Activated B cell treated with CpG ODN at 0.5 μM for 24 hours (primary cell): ENCODE results near the gene ZNRF4. TPM values are rescaled to one million over a fixed set of nuclear protein-coding genes. Genes with fewer than 3 reads are reported as not detected.
"Not testable (repeated sequence)": the region's sequence is repeated elsewhere in the genome, so short reads cannot be mapped to it uniquely, and the experiment has no call there.

Experiments
- ATAC-seq: fragments of 200-7000 bp; cut with Tn5 transposase; one replicate; pipeline ENCODE4 v1.10.0; 2021; ENCODE audit warnings: low read depth, mild to moderate bottlenecking, moderate library complexity
- CTCF ChIA-PET: fragments of 350-600 bp; sonication (Branson Sonifier 250); formaldehyde crosslinking; loops from one replicate; lab custom pipeline; 2021; ENCODE audit warnings: antibody characterized with exemption; lab: Charles Lee
- POLR2A ChIA-PET: fragments of 350-600 bp; sonication (Branson Sonifier 250); formaldehyde crosslinking; loops from one replicate; lab custom pipeline; 2021; ENCODE audit warnings: antibody characterized with exemption; lab: Charles Lee
- DNase-seq: peaks from one replicate; pipeline ENCODE4 v3.0.0; 2022
- H3K27ac Mint-ChIP-seq: one replicate; pipeline ENCODE4 v1.8.0; 2020; ENCODE audit warnings: mixed read lengths
- H3K27me3 Mint-ChIP-seq: one replicate; pipeline ENCODE4 v1.8.0; 2021; ENCODE audit warnings: mixed read lengths
- H3K36me3 Mint-ChIP-seq: one replicate; pipeline ENCODE4 v1.8.0; 2021; ENCODE audit warnings: low read depth, mixed read lengths
- H3K4me1 Mint-ChIP-seq: one replicate; pipeline ENCODE4 v1.8.0; 2021; ENCODE audit warnings: mixed read lengths
- H3K4me3 Mint-ChIP-seq: one replicate; pipeline ENCODE4 v1.8.0; 2020; ENCODE audit warnings: mild to moderate bottlenecking, mixed read lengths
- H3K9me3 Mint-ChIP-seq: one replicate; pipeline ENCODE4 v1.8.0; 2020; ENCODE audit warnings: mixed read lengths
- CTCF ChIP-seq: fragments of 200-600 bp; IDR thresholded peaks from one replicate; pipeline ENCODE4 v1.8.0; 2022; ENCODE audit warnings: antibody characterized with exemption, mild to moderate bottlenecking
- intact Hi-C: fragments of 100-400 bp; cut with micrococcal nuclease; formaldehyde crosslinking; loops from one replicate; pipeline ENCODE4 v1.15.1; 2024
- total RNA-seq: library from RNA; stranded (reverse); gene quantifications from 2 replicates; pipeline ENCODE4 v1.2.3, GENCODE V29; 2022

The ZNRF4 gene
- total RNA-seq, 1 donor from 2014 or later, result not detected

GRCh38 chr19:5436106-5436947 is 18.9 kb upstream of the ZNRF4 start:
- Mint-ChIP-seq H3K27ac (no peak overlapping the region), H3K36me3 (no peaks in the 10 kb centered on the region), H3K4me3 (no peak overlapping the region), H3K9me3 (no peaks in the 10 kb centered on the region), H3K27me3 (peaks cover 18% of the 10 kb centered on the region), H3K4me1 (no peaks in the 10 kb centered on the region)
- POLR2A ChIA-PET, result interaction anchor here (0.6 kb wide), 1 partner anchor 625 kb away, joined by 5 read pairs; no protein-coding TSS in a partner anchor
- ATAC-seq, result no peak
- DNase-seq, result no peak
- intact Hi-C loops, result no loop called here
- no peak for TF ChIP-seq CTCF
- CTCF ChIA-PET, result no interaction called here

GRCh38 chr19:5436948-5437306 is 18.3 kb upstream of the ZNRF4 start:
- Mint-ChIP-seq H3K36me3 (no peaks in the 10 kb centered on the region), H3K9me3 (no peaks in the 10 kb centered on the region), H3K27ac (no peak overlapping the region), H3K4me1 (no peaks in the 10 kb centered on the region), H3K4me3 (no peak overlapping the region), H3K27me3 (peaks cover 18% of the 10 kb centered on the region)
- TF ChIP-seq CTCF, result no peak
- ChIA-PET CTCF (no interaction called here), POLR2A (interaction anchor here (0.6 kb wide), 1 partner anchor 626 kb away, joined by 5 read pairs; no protein-coding TSS in a partner anchor)
- no peak for DNase-seq
- no peak for ATAC-seq
- intact Hi-C loops, result no loop called here

- H3K27me3 Mint-ChIP-seq, result peaks cover 22% of the 10 kb centered on the region
- intact Hi-C loops, CTCF ChIA-PET: not testable (repeated sequence)
Observed at GRCh38 chr19:5438756-5439155, 16.5 kb upstream of the ZNRF4 start.

GRCh38 chr19:5439452-5439851 is 15.8 kb upstream of the ZNRF4 start:
- ATAC-seq (no peak), DNase-seq (no peak)
- H3K4me3 Mint-ChIP-seq, result no peak overlapping the region
- no peak overlapping the region for H3K27ac Mint-ChIP-seq
- no peaks in the 10 kb centered on the region for H3K36me3 Mint-ChIP-seq
- peaks cover 22% of the 10 kb centered on the region for H3K27me3 Mint-ChIP-seq
- H3K9me3 Mint-ChIP-seq, result no peaks in the 10 kb centered on the region
- no peaks in the 10 kb centered on the region for H3K4me1 Mint-ChIP-seq
- ChIA-PET CTCF (no interaction called here), POLR2A (no interaction called here)
- no peak for TF ChIP-seq CTCF
- intact Hi-C loops, result no loop called here

More at GRCh38 chr19:5438756-5439155, 16.5 kb upstream of the ZNRF4 start:
- POLR2A ChIA-PET, H3K9me3 Mint-ChIP-seq, H3K27ac Mint-ChIP-seq, DNase-seq, H3K36me3 Mint-ChIP-seq, ATAC-seq, H3K4me3 Mint-ChIP-seq, H3K4me1 Mint-ChIP-seq: not testable (repeated sequence)

GRCh38 chr19:5440299-5440698 is 14.9 kb upstream of the ZNRF4 start:
- intact Hi-C loops, result no loop called here
- ChIA-PET POLR2A (no interaction called here), CTCF (no interaction called here)
- DNase-seq, result no peak
- Mint-ChIP-seq H3K4me1 (no peaks in the 10 kb centered on the region), H3K27me3 (peaks cover 20% of the 10 kb centered on the region), H3K9me3 (no peaks in the 10 kb centered on the region), H3K36me3 (no peaks in the 10 kb centered on the region), H3K27ac (no peak overlapping the region), H3K4me3 (no peak overlapping the region)
- no peak for ATAC-seq
- no peak for TF ChIP-seq CTCF
